ENCODE measurements around the gene IL3.

Gene IL3

DNA sequence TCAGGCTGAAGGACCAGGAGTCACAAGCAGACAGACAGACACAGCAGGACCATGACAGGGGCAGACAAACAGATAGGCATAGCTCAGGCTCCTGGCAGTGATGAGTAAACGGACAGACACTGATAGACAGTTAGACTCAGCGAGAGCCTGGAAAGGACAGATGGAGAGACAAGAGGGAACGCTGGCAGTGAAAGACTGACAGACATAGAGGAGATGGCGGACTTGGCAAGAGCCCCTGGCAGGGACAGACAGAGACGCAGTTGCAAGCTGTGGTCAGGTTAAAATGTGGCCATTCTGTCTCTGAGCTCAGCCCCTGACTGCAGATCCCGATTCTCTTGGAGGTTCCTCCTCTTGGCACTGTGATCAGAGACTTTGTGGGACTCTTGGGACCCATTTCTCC, 26.7 kb downstream of the IL3 start:
- TF ChIP-seq FOXM1 (IDR thresholded peaks at IDR 0.05; ENCODE audit: borderline replicate concordance, low read depth): no peak
- TF ChIP-seq, protein P1, sequence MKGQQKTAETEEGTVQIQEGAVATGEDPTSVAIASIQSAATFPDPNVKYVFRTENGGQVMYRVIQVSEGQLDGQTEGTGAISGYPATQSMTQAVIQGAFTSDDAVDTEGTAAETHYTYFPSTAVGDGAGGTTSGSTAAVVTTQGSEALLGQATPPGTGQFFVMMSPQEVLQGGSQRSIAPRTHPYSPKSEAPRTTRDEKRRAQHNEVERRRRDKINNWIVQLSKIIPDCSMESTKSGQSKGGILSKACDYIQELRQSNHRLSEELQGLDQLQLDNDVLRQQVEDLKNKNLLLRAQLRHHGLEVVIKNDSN (IDR thresholded peaks at IDR 0.05): no peak
- no peak for TF ChIP-seq TCF12 (IDR thresholded peaks at IDR 0.05; ENCODE audit: low read depth)
- TF ChIP-seq MAX (IDR thresholded peaks at IDR 0.05): no peak
- no peak for TF ChIP-seq TEAD4 (IDR thresholded peaks at IDR 0.05)

DNA sequence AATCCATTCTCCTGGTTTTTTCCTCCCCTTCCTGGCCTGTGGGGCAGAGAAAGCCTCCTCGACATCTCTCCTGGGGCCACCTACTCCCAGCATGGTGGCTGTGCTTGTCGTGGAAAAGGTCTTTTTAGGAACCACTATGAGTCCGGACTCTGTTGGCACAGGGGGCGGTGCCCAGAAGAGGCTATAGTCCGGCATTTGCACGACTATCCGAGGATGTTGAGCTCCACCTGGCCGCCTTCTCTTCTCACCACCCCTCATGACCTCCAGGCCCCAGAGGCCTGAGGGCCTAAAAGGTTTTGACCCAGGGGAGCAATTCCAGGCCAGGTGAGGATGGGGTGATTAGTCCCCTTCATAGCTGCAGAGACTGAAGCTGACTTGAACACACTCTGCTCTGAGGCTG, 27.2 kb downstream of the IL3 start:
- TF ChIP-seq TEAD4 (IDR thresholded peaks at IDR 0.05) (no peak), RAD21 (IDR thresholded peaks at IDR 0.05; ENCODE audit: low read depth) (no peak), ZBTB7A (IDR thresholded peaks at IDR 0.05; ENCODE audit: low read depth) (no peak), CREB1 (IDR thresholded peaks at IDR 0.05; ENCODE audit: low read depth) (no peak), EP300 (IDR thresholded peaks at IDR 0.05; ENCODE audit: borderline replicate concordance) (no peak)
- TF ChIP-seq, protein P1 (IDR thresholded peaks at IDR 0.05): no peak

DNA sequence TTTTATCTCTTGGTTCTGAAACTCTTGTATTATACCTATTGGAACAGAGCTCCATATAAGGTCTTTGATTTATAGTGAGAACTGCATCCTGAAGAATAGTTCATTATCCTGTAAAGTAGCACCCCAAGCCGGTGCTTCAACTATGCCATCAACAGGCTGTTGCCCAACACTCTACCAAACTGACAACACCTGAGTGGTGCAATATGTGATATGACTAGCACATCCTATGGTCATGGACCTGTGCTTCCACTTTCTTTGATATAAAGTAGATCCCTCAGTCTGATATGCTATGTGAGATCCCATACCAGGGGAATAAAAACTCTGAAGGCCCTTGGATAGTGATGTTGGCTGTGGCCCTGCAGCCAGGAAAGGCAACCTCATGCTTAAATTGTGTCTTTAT, 28.9 kb downstream of the IL3 start:
- TF ChIP-seq NFIC (IDR thresholded peaks at IDR 0.05) (no peak), CREB1 (IDR thresholded peaks at IDR 0.05; ENCODE audit: low read depth) (no peak), CEBPB (IDR thresholded peaks at IDR 0.05) (no peak), TAF1 (IDR thresholded peaks at IDR 0.05; ENCODE audit: low read depth) (no peak), ZBTB7A (IDR thresholded peaks at IDR 0.05; ENCODE audit: low read depth) (no peak), MAX (IDR thresholded peaks at IDR 0.05) (no peak), TEAD4 (IDR thresholded peaks at IDR 0.05) (no peak), RAD21 (IDR thresholded peaks at IDR 0.05; ENCODE audit: low read depth) (no peak), FOXM1 (IDR thresholded peaks at IDR 0.05; ENCODE audit: borderline replicate concordance, low read depth) (no peak), EGR1 (IDR thresholded peaks at IDR 0.05) (no peak)
- TF ChIP-seq, protein P2, sequence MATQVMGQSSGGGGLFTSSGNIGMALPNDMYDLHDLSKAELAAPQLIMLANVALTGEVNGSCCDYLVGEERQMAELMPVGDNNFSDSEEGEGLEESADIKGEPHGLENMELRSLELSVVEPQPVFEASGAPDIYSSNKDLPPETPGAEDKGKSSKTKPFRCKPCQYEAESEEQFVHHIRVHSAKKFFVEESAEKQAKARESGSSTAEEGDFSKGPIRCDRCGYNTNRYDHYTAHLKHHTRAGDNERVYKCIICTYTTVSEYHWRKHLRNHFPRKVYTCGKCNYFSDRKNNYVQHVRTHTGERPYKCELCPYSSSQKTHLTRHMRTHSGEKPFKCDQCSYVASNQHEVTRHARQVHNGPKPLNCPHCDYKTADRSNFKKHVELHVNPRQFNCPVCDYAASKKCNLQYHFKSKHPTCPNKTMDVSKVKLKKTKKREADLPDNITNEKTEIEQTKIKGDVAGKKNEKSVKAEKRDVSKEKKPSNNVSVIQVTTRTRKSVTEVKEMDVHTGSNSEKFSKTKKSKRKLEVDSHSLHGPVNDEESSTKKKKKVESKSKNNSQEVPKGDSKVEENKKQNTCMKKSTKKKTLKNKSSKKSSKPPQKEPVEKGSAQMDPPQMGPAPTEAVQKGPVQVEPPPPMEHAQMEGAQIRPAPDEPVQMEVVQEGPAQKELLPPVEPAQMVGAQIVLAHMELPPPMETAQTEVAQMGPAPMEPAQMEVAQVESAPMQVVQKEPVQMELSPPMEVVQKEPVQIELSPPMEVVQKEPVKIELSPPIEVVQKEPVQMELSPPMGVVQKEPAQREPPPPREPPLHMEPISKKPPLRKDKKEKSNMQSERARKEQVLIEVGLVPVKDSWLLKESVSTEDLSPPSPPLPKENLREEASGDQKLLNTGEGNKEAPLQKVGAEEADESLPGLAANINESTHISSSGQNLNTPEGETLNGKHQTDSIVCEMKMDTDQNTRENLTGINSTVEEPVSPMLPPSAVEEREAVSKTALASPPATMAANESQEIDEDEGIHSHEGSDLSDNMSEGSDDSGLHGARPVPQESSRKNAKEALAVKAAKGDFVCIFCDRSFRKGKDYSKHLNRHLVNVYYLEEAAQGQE (IDR thresholded peaks at IDR 0.05; ENCODE audit: low read depth): no peak
- TF ChIP-seq, protein P1 (IDR thresholded peaks at IDR 0.05): no peak

DNA sequence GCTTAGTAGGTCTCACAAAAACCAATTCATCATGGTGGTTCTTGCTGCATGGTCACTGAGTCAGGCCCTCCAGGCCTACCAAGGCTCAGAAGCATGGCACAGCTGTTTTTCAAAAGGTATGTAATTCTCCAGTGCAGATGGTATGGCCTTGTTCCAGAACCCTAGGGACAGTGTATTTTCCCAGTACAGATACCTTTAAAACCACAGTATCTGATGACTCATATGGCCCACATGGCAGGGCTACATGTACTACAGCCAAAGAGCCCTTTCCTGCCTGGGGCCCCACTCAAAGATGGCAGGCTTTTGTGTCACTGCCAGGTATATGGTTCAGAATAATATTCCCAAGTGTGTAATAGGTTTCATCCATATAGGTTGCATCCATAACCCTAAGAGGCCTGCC, 29.7 kb downstream of the IL3 start:
- TF ChIP-seq EGR1 (IDR thresholded peaks at IDR 0.05) (no peak), MAX (IDR thresholded peaks at IDR 0.05) (peak; percentile 57), TCF12 (IDR thresholded peaks at IDR 0.05; ENCODE audit: low read depth) (peak; percentile 70; the same call in 1 of the 2 replicates), NFIC (IDR thresholded peaks at IDR 0.05) (peak; percentile 74), EP300 (IDR thresholded peaks at IDR 0.05; ENCODE audit: borderline replicate concordance) (no peak; the same call in 1 of the 2 replicates), YY1 (IDR thresholded peaks at IDR 0.05; ENCODE audit: low read depth) (peak; percentile 57; the same call in 1 of the 2 replicates)

DNA sequence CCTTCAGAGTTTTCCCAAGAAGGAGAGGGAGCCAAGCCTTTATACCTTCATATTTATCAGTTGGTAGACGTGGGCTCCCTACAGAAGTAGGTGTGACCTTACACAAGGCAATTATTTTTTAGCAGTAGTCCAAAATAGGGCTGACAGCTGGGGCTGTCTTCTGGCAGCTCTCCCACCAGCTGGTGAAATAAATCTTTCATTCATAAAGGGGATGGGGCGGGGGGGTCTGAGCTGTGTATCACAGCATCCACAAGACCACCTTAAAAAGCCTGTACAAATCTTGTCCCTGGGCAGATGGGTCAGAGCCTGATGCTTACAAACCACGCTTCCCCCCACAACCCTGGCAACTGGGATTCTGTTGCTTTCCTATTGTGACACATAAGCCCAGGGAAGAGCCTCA, 32.8 kb downstream of the IL3 start:
- TF ChIP-seq YY1 (IDR thresholded peaks at IDR 0.05; ENCODE audit: low read depth) (no peak), CREB1 (IDR thresholded peaks at IDR 0.05; ENCODE audit: low read depth) (no peak), EP300 (IDR thresholded peaks at IDR 0.05; ENCODE audit: borderline replicate concordance) (no peak), EGR1 (IDR thresholded peaks at IDR 0.05) (no peak), MAX (IDR thresholded peaks at IDR 0.05) (no peak), NFIC (IDR thresholded peaks at IDR 0.05) (no peak), RAD21 (IDR thresholded peaks at IDR 0.05; ENCODE audit: low read depth) (no peak), CEBPB (IDR thresholded peaks at IDR 0.05) (no peak), ZBTB7A (IDR thresholded peaks at IDR 0.05; ENCODE audit: low read depth) (no peak), TAF1 (IDR thresholded peaks at IDR 0.05; ENCODE audit: low read depth) (no peak), FOXM1 (IDR thresholded peaks at IDR 0.05; ENCODE audit: borderline replicate concordance, low read depth) (no peak), TCF12 (IDR thresholded peaks at IDR 0.05; ENCODE audit: low read depth) (no peak), TEAD4 (IDR thresholded peaks at IDR 0.05) (no peak)
- TF ChIP-seq, protein P1 (IDR thresholded peaks at IDR 0.05): no peak
- TF ChIP-seq, protein P2 (IDR thresholded peaks at IDR 0.05; ENCODE audit: low read depth): no peak

All from Ishikawa (cell line).